Jurkat, Clone E6-1 (cell line): Measurements from ENCODE around the gene MTCL3.
A peak's percentile ranks its signal among the peaks of the same experiment; 100 is the strongest.

Experiments
- DNase-seq: peaks from one replicate; pipeline ENCODE4 v3.0.0-alpha.2; 2011; ENCODE audit warnings: low read depth, low spot score
- H3K4me3 ChIP-seq: 2 replicates; pipeline ENCODE4 v1.5.1; 2011; ENCODE audit warnings: mild to moderate bottlenecking, low read length, control low read depth, moderate library complexity

Gene MTCL3

GRCh38 chr6:127518710-127519468 lies at the start of gene MTCL3:
TSS of gene MTCL3 (minus strand) at chr6:127519335.
- no peak for DNase-seq
- H3K4me3 ChIP-seq = no peak within 1 kb of the TSS

- no peak overlapping the region for H3K4me3 ChIP-seq
- no peak for DNase-seq
Measured at GRCh38 chr6:127567476-127567875, 48.3 kb upstream of the MTCL3 start.

GRCh38 chr6:127566651-127567050 lies 47.5 kb upstream of the MTCL3 start:
- no peak for DNase-seq
- H3K4me3 ChIP-seq = no peak overlapping the region

- H3K4me3 ChIP-seq = no peak overlapping the region
- no peak for DNase-seq
Measured at GRCh38 chr6:127566119-127566518, 47.0 kb upstream of the MTCL3 start.

- H3K4me3 ChIP-seq = no peak overlapping the region
- DNase-seq = no peak
Measured at GRCh38 chr6:127564761-127565160, 45.6 kb upstream of the MTCL3 start.

- H3K4me3 ChIP-seq = no peak overlapping the region
- no peak for DNase-seq
Measured at GRCh38 chr6:127561660-127562059, 42.5 kb upstream of the MTCL3 start.

GRCh38 chr6:127554435-127555006 lies 35.4 kb upstream of the MTCL3 start:
- H3K4me3 ChIP-seq = no peak overlapping the region
- no peak for DNase-seq

GRCh38 chr6:127550403-127550802 lies 31.3 kb upstream of the MTCL3 start:
- DNase-seq = no peak

GRCh38 chr6:127547904-127548649 lies 28.9 kb upstream of the MTCL3 start:
- H3K4me3 ChIP-seq = no peak overlapping the region
- DNase-seq = no peak

More at GRCh38 chr6:127550403-127550802, 31.3 kb upstream of the MTCL3 start:
- no peak overlapping the region for H3K4me3 ChIP-seq

GRCh38 chr6:127547215-127547614 lies 28.1 kb upstream of the MTCL3 start:
- no peak overlapping the region for H3K4me3 ChIP-seq
- DNase-seq = no peak

- no peak overlapping the region for H3K4me3 ChIP-seq
- DNase-seq = peak; percentile 21
Measured at GRCh38 chr6:127539272-127539671, 20.1 kb upstream of the MTCL3 start.

GRCh38 chr6:127538750-127539264 lies 19.7 kb upstream of the MTCL3 start:
- H3K4me3 ChIP-seq = no peak overlapping the region
- no peak for DNase-seq

GRCh38 chr6:127533736-127534135 lies 14.6 kb upstream of the MTCL3 start:
- DNase-seq = no peak

GRCh38 chr6:127533011-127533410 lies 13.9 kb upstream of the MTCL3 start:
- no peak for DNase-seq
- H3K4me3 ChIP-seq = no peak overlapping the region

More at GRCh38 chr6:127533736-127534135, 14.6 kb upstream of the MTCL3 start:
- no peak overlapping the region for H3K4me3 ChIP-seq

- no peak for DNase-seq
Measured at GRCh38 chr6:127522714-127523113, 3.6 kb upstream of the MTCL3 start.

GRCh38 chr6:127520066-127520465 lies 931 bp upstream of the MTCL3 start:
- no peak for DNase-seq
- H3K4me3 ChIP-seq = no peak overlapping the region

More at GRCh38 chr6:127522714-127523113, 3.6 kb upstream of the MTCL3 start:
- H3K4me3 ChIP-seq = no peak overlapping the region

- DNase-seq = no peak
- H3K4me3 ChIP-seq = no peak overlapping the region
Measured at GRCh38 chr6:127519469-127519785, 292 bp upstream of the MTCL3 start.

GRCh38 chr6:127518191-127518709 lies 885 bp downstream of the MTCL3 start:
- H3K4me3 ChIP-seq = no peak overlapping the region
- DNase-seq = no peak

GRCh38 chr6:127517693-127518092 lies 1.4 kb downstream of the MTCL3 start:
- no peak for DNase-seq
- no peak overlapping the region for H3K4me3 ChIP-seq
